Measurements from ENCODE around the gene DPM3. TPM values are rescaled to one million over a fixed set of nuclear protein-coding genes. Genes with fewer than 3 reads are reported as not detected.

Gene DPM3
- total and polyA plus RNA-seq, 2 experiments from 2014 or later, result 13.6 to 71.4 TPM

GRCh38 chr1:155186067-155186793, 45.9 kb upstream of the DPM3 start:
- Histone ChIP-seq H3K4me3 (no peak overlapping the region), H3K4me2 (peak overlapping the region; percentile 43; the same call in 1 of the 2 replicates), H3K4me1 (ENCODE audit: insufficient read depth) (peaks cover 17% of the 10 kb centered on the region), H3K27ac (ENCODE audit: low read depth) (no peak overlapping the region), H3K9me2 (ENCODE audit: insufficient read depth) (no peaks in the 10 kb centered on the region), H3F3A (replicated peaks; ENCODE audit: low read depth) (0 out of 2 replicates have a peak, but pooled peaks cover 3% of the 10 kb centered on the region), H2AFZ (no peak overlapping the region), H3K79me2 (replicated peaks; ENCODE audit: insufficient read depth) (no peaks in the 10 kb centered on the region), H4K20me1 (replicated peaks; ENCODE audit: insufficient read depth) (no peaks in the 10 kb centered on the region), H3K27me3 (ENCODE audit: insufficient read depth) (no peaks in the 10 kb centered on the region), H3K36me3 (ENCODE audit: insufficient read depth) (no peaks in the 10 kb centered on the region)
- Mint-ChIP-seq H3K4me3 (peak overlapping the region; percentile 47), H3K27me3 (ENCODE audit: insufficient read depth, low read depth, poor library complexity) (peaks cover 20% of the 10 kb centered on the region), H3K4me1 (peaks cover 30% of the 10 kb centered on the region), H3K27ac (peak overlapping the region; percentile 59), H3K9me3 (0 out of 3 replicates have a peak, but pooled peaks cover 2% of the 10 kb centered on the region), H3K36me3 (ENCODE audit: low read depth) (peaks cover 22% of the 10 kb centered on the region)
- no peak for TF ChIP-seq EZH2phosphoT487 (IDR thresholded peaks at IDR 0.05; ENCODE audit: unreplicated experiment)
- no peak for TF ChIP-seq ETS1 (IDR thresholded peaks at IDR 0.05)
- no peak for TF ChIP-seq STAT1 (IDR thresholded peaks at IDR 0.05; ENCODE audit: unreplicated experiment)
- TF ChIP-seq REST (IDR thresholded peaks at IDR 0.05; ENCODE audit: unreplicated experiment), result no peak
- no peak for TF ChIP-seq CREB1 (CRISPR knock-in tag; IDR thresholded peaks at IDR 0.05; ENCODE audit: low read depth)
- no peak for TF ChIP-seq CTCF (conservative IDR thresholded peaks at IDR 0.05; ENCODE audit: low read depth in 2 of 2)
- no peak for TF ChIP-seq EZH2 (IDR thresholded peaks at IDR 0.05; ENCODE audit: low read depth, unreplicated experiment)
- TF ChIP-seq JUNB (IDR thresholded peaks at IDR 0.05; ENCODE audit: unreplicated experiment), result no peak
- DNase-seq (ENCODE audit: low spot score), result peak; percentile 48
- peak; percentile 61 for ATAC-seq
